Stimulated activated CD4-positive, alpha-beta T cell treated with anti-CD3 and anti-CD28 coated beads, TNF-alpha, amount 100 ng/mL, for 48 hours (primary cell): ENCODE measurements around the gene ZNF774.
"Not testable (repeated sequence)": the region's sequence is repeated elsewhere in the genome, so short reads cannot be mapped to it uniquely, and the experiment has no call there.

ENCODE experiments used
- DNase-seq, 3 donors: peaks; one replicate each; pipeline ENCODE4 v3.0.0-alpha.2; 2020; ENCODE audit warnings: low read depth in 3 of 3

The ZNF774 gene

DNA sequence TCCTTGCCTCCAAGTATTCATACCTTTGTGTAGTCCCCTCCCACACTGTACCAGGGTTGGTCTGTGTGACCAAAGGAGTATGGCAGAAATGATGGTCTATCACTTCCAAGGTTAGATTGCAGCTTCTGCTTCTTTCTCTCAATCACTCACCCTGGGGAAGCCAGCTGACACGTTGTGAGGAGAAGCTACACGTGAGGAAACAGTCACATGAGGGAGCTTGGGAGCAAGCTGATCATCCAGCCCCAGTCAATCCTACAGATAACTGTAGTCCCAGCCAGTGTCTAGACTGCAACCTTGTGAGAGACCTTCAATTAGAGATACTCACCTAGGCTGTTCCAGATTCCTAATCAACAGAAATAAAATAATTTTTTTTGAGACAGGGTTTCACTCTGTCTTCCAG lies 6.2 kb upstream of the ZNF774 start:
- no peak for DNase-seq

DNA sequence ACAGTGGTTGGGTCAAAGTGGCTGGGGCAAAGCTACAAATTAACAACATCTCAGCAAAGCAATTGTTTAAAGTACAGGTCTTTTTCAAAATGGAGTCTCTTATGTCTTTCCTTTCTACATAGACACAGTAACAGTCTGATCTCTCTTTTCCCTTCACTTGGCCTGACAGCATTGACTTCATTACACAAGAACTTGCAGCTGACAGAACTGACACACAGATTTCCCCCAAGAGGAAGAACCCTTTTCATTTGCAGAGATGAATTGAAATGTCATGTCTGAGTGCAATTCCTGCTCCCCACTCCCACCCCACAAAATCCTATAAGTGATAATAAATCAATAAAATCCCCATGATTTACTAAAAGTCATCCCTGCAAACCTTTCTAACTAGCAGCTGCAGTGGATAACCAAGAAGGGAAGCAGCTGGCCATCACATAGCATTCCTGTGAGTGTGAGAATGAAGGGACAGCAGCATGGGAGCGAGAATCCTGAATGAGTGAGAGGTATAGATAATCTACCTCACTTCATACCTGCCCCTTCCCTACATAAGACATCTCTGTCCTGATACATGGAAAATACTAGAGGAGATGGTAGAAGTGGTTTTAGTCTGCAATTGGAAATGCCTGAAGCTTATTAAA lies 4.5 kb upstream of the ZNF774 start:
- not testable (repeated sequence) for DNase-seq

DNA sequence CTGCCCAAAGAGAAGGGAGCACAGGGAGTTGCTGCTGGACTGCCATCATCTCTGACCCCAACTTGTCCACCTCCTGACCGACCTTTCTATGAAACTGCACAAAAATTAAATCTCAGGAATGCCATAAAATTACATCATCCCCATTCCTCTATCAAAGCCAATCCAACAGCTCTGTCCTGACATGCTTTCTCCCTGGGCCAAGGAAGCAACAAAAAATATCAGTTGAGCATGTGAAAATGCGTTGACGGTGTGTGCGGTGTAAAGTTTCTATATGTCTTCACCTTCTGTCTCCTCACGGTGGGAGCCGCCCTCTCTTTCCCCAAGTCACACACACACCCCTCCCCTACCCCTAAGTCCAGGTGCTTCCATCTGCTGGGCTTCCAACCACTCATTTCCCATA lies 3.6 kb upstream of the ZNF774 start:
- DNase-seq, result no peak

DNA sequence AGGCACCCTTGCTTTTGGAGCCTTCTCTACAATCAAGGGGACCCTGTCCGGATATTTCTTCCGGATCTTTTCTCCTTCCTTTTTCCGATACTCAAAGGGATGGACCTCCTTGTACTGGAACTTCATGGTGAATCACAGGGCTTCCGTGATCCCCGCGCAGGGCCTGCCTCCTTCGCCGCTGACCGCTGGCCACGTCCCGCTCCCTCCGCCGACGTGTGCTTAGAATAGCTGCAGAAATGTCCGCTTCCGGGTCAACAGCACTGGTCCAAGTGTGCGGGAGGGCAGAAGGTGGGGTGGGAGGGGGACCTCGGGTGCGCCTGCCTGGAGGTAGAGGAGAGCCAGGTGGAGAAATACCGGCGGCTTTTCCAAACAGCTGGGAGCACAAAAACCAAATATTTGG lies 3.0 kb upstream of the ZNF774 start:
- DNase-seq, result no peak

DNA sequence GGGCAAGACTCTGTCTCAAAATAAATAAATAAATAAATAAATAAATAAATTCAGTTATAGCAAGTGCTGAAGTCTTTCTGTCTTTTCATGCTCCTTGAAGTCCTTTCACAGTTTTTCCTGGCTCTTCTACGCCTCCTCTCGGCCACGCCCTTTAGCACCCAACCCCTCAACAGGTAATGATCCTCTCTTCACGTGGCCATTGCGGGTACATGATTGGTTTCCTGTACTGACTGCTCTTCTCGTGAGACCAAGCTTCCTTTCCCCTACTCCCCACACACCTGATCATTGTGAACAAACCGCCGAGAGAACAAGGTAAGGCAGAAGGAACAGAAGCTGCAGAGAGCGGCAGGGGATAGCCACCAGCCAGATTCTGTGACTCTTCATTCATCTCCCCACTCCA lies 2.3 kb upstream of the ZNF774 start:
- no peak for DNase-seq

DNA sequence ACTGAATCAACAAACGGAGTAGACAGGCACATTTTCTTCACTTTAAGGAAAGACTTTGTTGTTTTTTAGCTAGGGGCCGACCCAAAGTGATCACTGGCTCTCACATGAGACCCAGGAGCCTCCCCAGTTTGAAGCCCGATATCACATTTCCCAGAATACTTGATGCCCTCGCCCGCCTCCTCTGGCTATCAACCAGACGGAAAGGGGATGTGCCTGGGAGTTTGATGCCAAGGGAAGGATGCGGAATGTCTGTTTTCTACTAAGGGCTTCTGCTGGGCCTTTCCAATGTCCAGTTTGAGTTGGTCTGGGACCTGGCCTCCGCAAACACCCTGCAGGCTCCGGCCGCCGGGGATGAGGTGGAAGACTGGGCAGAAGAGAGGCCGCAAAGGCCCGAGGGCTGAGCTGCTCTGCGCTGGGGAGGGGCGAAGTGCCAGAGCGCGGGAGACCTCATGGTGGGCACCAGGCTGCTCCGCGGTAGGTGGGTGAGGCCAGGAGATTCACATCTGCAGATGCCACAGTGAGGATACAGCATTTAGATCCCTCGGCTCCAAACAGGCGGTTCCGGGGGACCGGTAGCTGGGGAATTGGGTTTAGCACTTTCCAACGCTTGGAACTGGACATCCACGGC lies 491 bp upstream of the ZNF774 start:
- no peak for DNase-seq

DNA sequence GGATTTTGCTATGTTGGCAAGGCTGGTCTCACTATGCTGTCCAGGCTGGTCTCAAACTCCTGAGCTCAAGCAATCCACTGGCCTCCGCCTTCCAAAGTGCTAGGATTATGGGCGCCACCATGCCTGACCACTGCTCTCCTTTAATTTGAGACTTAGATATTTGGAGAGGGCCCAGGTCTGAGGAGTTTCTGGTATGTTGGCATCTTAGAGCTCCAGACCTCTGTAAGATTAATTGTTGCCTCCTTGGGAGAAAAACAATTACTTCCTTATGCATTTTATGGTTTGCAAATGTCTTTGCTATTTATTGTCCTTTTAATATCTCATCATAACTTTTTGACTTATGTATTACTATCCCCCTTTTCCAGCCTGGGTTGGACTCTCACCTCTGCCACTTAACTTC lies 2.9 kb downstream of the ZNF774 start:
- DNase-seq, result no peak

DNA sequence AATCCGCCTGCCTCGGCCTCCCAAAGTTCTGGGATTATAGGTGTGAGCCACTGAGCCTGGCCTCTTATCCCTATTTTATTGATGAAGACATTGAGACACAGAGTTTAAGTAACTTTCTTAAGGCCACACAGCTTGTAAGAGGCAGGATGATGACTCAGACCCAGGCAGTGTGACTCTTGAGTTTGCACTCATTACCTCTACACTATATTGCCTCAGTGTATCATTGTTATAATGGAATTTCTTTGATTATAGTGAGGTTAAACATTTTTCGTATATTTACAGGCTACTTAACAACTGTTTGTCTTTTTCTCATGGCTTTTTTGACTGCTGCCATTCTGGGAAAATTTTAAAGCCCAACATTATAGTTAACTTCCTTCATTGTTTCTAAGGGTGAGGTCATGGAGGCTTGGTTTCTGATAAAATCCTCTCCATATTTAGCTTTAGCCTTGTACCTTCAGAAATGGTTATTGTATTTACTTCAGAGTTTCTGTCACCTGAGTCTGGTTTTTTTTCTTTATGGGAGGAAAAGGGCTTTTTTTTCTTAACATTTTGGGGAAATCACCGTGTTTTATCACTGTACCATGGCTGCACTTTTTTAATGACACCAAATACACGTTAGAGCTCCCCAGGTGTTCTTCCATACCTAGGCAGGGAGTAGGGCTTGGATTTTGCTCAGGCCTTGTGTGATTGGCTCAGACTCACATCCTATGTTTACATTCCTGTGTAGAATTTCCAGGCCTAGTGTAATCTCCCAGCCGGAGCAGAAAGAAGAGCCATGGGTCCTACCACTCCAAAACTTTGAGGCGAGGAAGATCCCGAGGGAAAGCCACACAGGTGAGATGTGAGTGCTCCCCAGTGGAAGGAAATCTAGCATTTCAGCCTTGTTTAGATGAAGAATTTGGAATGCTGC lies 6.3 kb downstream of the ZNF774 start:
- DNase-seq, result no peak

DNA sequence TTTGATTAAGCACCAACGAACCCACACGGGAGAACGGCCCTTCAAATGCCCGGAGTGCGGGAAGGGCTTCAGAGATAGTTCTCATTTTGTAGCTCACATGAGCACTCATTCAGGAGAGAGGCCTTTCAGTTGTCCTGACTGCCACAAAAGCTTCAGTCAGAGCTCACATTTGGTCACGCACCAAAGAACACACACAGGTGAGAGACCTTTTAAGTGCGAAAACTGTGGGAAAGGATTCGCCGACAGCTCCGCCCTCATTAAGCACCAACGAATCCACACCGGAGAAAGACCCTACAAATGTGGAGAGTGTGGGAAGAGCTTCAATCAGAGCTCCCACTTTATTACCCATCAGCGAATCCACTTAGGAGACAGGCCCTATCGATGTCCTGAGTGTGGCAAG lies 8.7 kb downstream of the ZNF774 start:
- DNase-seq, result no peak

DNA sequence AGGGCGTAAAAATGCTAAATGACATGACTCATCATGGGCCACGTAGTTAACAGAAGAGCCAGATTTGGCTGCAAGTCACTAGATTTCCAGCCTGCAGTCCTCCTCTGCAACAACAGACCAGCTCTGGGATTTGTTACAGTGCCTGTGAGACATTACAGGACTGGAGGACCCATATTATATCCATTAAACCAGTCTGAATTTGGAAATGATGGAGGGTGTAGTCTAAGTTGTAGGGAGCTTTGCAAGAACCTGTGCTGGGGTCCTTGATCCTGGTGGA lies 10.8 kb downstream of the ZNF774 start:
- no peak for DNase-seq

DNA sequence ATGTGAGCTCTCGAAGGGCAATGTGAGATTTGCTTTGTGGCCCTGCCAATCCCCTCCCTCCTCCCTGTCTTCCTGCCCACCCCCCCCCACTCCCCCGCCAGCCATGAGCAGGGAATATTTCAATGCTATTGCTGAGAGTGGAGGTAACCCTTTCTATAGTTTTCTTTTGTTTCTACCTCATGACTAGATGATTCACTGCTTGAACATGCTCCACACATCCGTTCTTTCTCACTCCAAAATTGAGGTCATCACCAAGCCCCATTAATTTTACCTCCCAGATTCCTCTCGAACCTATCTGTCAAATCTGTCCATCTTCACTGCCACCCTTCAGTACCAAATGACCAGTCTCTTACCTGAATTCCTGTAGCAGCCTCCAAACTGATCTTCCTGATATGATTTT lies 12.2 kb downstream of the ZNF774 start:
- DNase-seq, result no peak

DNA sequence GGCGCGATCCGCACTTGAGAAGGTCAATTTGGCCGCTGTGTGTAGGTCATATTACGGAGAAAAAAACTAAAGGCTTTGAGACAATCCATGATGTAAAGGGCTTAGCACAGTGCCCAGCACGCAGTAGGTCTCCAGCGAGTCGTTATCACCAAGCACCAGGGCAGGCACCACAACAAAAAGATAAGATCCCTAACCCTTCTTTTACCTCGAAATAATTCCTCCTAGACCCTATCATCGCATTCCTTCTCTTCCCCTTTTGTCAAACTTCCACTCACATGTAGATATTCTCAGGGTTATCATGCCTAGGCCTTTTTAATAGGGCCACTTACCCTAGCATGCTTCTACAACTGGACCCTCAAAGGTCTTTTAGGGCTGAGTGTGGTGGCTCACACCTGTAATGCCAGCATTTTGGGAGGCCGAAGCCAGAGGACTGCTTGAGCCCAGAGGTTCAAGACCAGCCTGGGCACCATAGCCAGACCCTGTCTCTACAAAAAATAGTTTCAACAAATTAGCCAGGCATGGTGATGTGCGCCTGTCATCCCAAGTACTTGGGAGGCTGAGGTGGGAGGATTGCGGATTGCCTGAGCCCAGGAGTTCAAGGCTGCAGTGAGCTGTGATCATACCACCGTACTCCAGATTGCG lies 13.5 kb downstream of the ZNF774 start:
- DNase-seq, result no peak

DNA sequence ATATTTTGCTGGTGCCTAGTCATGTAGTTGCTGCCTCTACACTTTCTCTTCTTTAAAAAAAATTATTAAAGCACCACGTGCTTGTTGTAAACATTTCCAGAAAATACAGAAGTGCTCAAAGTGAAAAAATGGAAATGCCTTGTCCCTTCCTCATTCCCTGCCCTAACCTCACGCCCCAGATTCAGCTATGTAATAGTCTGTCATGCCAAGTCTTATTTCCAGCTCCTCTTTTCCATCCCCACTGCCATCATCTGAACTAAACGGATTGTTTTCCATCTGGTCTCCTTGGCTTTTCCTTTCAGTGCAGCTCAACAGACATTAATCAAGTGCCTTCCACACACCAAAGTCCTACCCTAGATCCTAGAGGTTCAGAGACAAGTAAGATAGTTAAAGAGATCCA lies 15.5 kb downstream of the ZNF774 start:
- no peak for DNase-seq

DNA sequence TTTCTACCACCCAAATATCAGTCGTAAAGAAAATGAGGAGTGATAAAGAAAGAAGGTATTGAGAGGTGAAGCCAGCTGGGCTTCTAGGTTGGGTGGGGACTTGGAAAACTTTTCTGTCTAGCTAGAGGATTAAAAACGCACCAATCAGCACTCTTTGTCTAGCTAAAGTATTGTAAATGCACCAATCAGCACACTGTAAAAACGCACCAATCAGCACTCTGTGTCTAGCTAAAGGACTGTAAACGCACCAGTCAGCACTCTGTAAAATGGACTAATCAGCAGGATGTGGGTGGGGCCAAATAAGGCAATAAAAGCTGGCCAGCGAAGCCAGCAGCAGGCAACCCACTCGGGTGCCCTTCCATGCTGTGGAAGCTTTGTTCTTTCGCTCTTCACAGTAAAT lies 23.0 kb downstream of the ZNF774 start:
- no peak for DNase-seq

DNA sequence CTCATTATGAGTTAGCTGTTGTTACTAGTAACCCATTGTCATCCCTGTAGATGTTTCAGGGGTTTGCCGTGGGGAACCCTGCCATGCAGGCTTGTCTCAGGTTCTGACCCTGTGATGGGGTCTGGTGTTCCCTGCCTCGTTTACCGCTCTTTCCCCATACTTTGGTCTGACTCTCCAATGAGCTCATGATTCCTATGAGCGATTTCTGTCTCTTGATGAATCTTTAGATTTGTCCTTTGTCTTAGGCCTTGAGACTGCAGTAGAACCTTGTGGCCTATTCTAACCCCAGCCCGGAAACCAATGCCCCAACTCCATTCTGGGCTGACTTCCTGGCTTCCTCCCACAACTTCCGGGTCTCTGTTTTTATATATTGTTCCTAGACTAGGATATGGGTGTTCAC lies 24.7 kb downstream of the ZNF774 start:
- DNase-seq, result peak in 1 of 3 donors; percentile 38

DNA sequence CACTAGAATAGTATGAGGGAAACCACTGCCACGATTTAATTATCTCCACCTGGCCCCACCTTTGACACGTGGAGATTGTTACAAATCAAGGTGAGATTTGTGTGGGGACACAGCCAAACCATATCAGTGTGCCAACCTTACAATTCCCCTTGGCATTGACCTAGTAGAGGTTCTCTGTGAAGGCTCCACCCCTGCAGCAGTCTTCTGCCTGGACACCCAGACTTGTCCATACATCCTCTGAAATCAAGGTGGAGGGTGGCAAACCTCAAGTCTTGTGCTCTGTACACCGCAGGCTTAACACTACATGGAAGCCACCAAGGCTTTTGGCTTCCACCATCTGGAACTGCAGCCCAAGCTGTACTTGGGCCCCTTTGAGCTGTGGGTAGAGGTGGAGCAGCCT lies 27.2 kb downstream of the ZNF774 start:
- DNase-seq, result no peak

DNA sequence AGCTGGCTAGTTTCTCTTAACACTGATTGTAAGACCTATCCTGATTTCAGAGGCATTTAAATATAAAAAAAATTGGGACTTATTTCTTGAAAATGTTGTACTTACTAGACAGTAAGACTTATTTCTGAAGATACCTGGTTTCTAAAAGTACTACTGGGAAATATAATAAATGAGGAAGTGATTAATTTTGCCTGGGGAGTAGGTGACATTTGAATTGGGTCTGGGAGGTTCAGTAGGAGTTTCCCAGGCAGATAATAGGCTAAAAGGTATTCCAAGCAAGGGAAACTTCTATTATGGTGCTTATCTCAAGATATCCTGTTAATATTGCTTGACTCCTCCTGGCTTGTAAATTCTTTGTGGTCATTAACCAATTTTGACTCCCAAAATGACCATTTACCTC lies 29.4 kb downstream of the ZNF774 start:
- DNase-seq, result no peak

DNA sequence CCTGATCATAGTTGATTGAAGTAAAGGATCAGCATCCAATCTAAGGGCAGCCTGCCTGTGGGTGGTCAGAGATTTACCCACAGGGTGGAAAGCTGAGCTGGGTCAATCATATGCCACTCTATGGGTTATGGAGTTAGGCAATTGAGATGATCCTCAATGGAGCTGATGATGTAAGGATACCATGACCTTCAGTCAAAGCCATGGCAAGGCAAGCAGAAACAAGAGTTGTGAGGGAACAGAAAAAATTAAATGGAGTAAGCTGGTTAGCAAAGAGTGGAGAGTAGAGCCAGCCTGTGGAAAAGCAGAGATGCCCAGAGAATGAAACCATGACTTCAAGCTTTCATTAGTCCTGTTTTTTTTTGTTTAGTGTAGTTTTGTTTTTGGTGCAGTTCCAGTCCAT lies 30.2 kb downstream of the ZNF774 start:
- DNase-seq, result no peak

DNA sequence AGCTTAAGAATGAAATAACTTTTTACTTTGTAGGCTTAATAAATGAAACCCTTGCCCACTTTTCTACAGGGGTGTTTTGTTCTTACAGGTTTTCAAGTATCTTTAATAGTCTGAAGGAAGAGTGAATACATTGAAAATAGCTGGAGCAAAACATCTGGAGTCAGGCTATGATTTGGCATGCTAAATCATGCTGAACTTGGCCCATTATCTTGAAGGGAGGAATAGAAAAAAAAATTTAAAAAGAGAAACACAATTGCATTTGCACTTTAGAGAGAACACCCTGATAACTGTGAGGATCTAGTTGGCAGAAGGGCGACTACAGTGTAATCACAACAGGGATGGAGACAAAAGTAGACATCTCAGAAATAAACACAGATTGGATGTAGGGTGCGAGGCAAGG lies 34.1 kb downstream of the ZNF774 start:
- no peak for DNase-seq

DNA sequence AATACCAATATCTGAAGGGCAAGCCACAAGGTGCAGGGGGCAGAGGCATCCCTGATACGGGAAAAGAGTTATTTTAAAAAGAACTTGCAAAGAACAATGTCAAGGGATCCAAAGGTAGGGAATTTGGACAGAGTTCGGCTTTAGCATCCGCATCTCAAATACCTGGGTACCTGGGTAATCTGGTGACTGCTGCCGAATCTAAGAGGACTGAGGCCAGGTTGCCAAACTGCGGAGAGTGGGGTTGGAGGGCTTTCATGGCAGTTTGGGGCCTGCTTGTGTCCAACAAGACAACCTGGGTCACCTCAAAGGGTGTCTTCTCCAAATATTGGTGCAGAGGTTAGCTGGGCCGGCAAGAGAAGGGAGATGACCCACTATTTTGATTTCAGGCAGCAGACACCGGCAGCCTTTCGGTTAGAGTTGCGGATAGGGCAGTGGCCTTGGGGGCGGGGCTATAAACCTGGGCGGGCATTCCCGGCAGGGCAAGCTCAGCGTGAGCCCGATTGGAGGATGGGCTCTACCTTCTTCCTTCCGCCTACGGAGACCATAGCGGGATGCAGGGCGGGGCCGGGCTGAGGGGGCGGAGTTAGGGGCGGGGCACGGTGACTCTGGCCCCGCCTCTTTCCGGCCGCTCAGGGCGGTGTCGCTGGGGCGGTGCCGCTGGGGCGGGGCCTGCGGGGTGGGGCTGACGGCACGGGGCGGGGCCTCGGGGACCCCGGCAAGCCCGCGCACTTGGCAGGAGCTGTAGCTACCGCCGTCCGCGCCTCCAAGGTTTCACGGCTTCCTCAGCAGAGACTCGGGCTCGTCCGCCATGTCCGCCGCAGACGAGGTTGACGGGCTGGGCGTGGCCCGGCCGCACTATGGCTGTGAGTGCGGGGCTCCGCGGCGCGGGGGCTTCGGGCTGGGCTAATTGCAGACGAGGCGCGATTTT lies 35.7 kb downstream of the ZNF774 start, which contains the start of gene IQGAP1:
IQGAP1 (plus strand) TSS at position 709 of the 928 bp plus-strand sequence; CDS start at position 809, 100 bp downstream.
- DNase-seq, result peak; percentile 95 to 99 (median 97)
